Measurements from ENCODE around the gene MCM9.

The MCM9 gene

GRCh38 chr6:118917546-118918328 is 17.2 kb downstream of the MCM9 start:
- no peaks in the 10 kb centered on the region for H3K27me3 ChIP-seq (replicated peaks; ENCODE audit: control insufficient read depth, insufficient read depth, low read length)
- DNase-seq (ENCODE audit: extremely low read depth, insufficient read length), result no peak
- no peak overlapping the region for H3K4me3 ChIP-seq (replicated peaks; ENCODE audit: low read depth, low read length)
- TF ChIP-seq CTCF (IDR thresholded peaks at IDR 0.05; ENCODE audit: insufficient read depth, low read length, poor library complexity, severe bottlenecking), result no peak
- peaks cover 7% of the 10 kb centered on the region for H3K36me3 ChIP-seq (ENCODE audit: control insufficient read depth, insufficient read depth, low read length)

DNA sequence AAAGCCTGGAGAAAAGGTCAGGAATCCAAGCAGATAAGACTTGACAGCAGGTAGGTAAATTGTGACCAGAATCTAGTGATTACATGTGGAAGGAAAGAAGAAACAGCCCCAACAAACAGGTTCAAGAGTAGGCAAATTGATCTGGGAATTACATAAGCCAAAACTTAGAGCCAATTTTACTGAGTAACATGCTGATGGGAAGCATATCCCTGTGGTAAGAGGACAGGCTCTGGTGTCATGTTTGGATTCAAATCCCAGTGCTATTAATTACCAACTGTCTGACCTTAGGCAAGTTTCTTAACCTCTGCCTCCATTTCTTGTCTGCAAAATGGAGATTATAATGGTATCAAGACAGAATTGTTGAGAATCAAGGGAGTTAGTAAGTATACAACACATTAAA is 20.4 kb downstream of the MCM9 start:
- peaks cover 4% of the 10 kb centered on the region for H3K36me3 ChIP-seq (ENCODE audit: control insufficient read depth, insufficient read depth, low read length)
- no peak for TF ChIP-seq CTCF (IDR thresholded peaks at IDR 0.05; ENCODE audit: insufficient read depth, low read length, poor library complexity, severe bottlenecking)
- H3K27me3 ChIP-seq (replicated peaks; ENCODE audit: control insufficient read depth, insufficient read depth, low read length), result no peaks in the 10 kb centered on the region
- H3K4me3 ChIP-seq (replicated peaks; ENCODE audit: low read depth, low read length), result no peak overlapping the region
- no peak for DNase-seq (ENCODE audit: extremely low read depth, insufficient read length)

DNA sequence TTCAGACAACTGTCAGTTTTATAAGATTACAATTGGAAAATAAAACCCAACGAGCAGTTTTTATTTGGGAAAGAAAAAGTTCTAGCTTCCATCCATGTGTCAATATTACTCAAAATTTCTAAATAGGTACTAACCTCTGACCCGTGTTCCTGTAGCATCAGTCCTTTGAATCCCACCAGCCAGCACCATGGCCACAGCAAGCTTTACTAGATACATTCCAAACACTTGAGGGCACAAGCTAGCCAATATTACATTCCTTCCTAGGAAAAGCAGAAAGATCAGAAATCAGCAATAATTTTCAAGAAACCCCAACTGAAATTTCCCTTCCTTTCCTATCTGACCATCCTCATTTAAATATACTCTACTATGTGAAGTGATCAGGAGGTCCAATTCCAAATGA is 21.8 kb downstream of the MCM9 start:
- no peaks in the 10 kb centered on the region for H3K27me3 ChIP-seq (replicated peaks; ENCODE audit: control insufficient read depth, insufficient read depth, low read length)
- H3K36me3 ChIP-seq (ENCODE audit: control insufficient read depth, insufficient read depth, low read length), result peaks cover 4% of the 10 kb centered on the region
- no peak overlapping the region for H3K4me3 ChIP-seq (replicated peaks; ENCODE audit: low read depth, low read length)
- no peak for TF ChIP-seq CTCF (IDR thresholded peaks at IDR 0.05; ENCODE audit: insufficient read depth, low read length, poor library complexity, severe bottlenecking)
- no peak for DNase-seq (ENCODE audit: extremely low read depth, insufficient read length)

GRCh38 chr6:118912646-118913045 is 22.3 kb downstream of the MCM9 start:
- peaks cover 4% of the 10 kb centered on the region for H3K36me3 ChIP-seq (ENCODE audit: control insufficient read depth, insufficient read depth, low read length)
- no peak overlapping the region for H3K4me3 ChIP-seq (replicated peaks; ENCODE audit: low read depth, low read length)
- H3K27me3 ChIP-seq (replicated peaks; ENCODE audit: control insufficient read depth, insufficient read depth, low read length), result no peaks in the 10 kb centered on the region
- TF ChIP-seq CTCF (IDR thresholded peaks at IDR 0.05; ENCODE audit: insufficient read depth, low read length, poor library complexity, severe bottlenecking), result no peak
- DNase-seq (ENCODE audit: extremely low read depth, insufficient read length), result no peak

DNA sequence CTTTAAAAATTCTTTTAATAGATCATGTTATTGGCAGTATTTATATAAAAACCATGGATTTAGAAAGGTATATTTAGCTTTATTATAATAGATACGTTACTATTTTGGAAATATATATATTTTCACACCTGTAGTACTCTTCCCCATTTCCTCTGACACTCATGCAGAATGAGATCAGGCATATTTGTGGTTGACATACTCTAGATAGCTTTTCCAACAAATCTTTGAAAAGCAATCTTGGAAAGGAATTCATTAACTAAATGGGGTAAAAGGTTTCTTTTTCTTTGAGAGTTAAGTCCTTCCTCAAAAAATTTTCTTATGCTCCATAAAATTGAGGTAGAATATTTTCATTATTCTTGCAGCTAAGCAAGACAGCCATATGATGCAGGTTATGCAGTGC is 26.5 kb downstream of the MCM9 start:
- no peak for TF ChIP-seq CTCF (IDR thresholded peaks at IDR 0.05; ENCODE audit: insufficient read depth, low read length, poor library complexity, severe bottlenecking)
- Histone ChIP-seq H3K36me3 (ENCODE audit: control insufficient read depth, insufficient read depth, low read length) (peaks cover 3% of the 10 kb centered on the region), H3K27me3 (replicated peaks; ENCODE audit: control insufficient read depth, insufficient read depth, low read length) (no peaks in the 10 kb centered on the region), H3K4me3 (replicated peaks; ENCODE audit: low read depth, low read length) (no peak overlapping the region)
- DNase-seq (ENCODE audit: extremely low read depth, insufficient read length), result no peak

DNA sequence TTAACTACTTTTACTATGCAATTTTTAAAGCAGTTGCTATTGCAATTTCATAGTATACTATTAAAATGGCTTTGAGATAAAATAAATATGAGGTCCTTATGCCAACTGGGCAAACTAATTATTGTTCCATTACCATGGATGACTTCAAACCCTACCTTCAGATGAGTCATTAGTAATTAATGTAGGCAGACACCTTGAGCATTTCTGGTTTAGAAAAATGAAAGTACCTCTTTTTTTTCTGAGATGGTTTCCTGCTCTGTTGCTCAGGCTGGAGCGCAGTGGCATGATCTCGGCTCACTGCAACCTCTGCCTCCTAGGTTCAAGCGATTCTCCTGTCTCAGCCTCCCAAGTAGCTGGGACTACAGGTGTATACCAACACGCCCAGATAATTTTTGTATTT is 29.1 kb downstream of the MCM9 start:
- no peak for DNase-seq (ENCODE audit: extremely low read depth, insufficient read length)
- no peak overlapping the region for H3K4me3 ChIP-seq (replicated peaks; ENCODE audit: low read depth, low read length)
- no peaks in the 10 kb centered on the region for H3K27me3 ChIP-seq (replicated peaks; ENCODE audit: control insufficient read depth, insufficient read depth, low read length)
- TF ChIP-seq CTCF (IDR thresholded peaks at IDR 0.05; ENCODE audit: insufficient read depth, low read length, poor library complexity, severe bottlenecking), result no peak
- peaks cover 2% of the 10 kb centered on the region for H3K36me3 ChIP-seq (ENCODE audit: control insufficient read depth, insufficient read depth, low read length)
